HL-60 (cell line): Measurements from ENCODE around the gene MACO1.

Experiments used
- CTCF ChIP-seq: IDR thresholded peaks from one replicate; pipeline ENCODE4 v1.5.1; 2011; ENCODE audit warnings: low read length, control low read depth, inconsistent platforms; ENCODE audit not compliant: insufficient read depth
- POLR2AphosphoS5 ChIP-seq: IDR thresholded peaks from 2 replicates; pipeline ENCODE4 v1.6.1; 2012; ENCODE audit warnings: low read depth

DNA sequence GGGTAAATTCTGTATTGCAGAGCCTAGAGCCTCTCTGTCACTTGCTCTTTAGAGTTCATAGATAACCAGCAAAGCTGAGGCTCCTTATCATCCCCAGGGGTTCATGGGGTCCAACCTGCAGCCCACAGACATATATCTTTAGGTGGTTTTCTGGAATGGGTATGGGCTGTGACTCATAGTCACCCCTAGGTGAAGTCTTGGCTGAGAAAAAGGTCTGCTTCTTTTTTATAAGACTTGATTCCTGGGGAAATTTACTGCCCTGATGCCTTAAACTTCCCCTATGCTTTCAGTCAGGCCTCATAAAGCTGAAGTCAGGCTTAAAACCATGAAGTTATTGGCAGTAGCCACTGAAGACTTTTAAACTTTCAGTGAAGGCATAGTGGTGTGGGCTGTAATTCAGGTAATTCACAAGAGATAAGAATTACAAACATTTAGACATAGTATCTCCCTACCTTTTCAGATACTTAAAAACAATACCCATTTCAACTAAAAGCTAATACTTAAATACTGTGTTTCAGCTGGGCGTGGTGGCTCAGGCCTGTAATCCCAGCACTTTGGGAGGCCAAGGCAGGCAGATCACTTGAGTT lies 46.8 kb downstream of the MACO1 start:
- TF ChIP-seq CTCF (no peak), POLR2AphosphoS5 (no peak)
